Thyroid gland (tissue), 4 donors: ENCODE data around the gene ZMAT3. TPM values are rescaled to one million over a fixed set of nuclear protein-coding genes. Genes with fewer than 3 reads are reported as not detected.

Experiments
- DNase-seq, 2 donors: peaks; one replicate each; pipeline ENCODE4 v3.0.0-alpha.2; 2019
- H3K27ac ChIP-seq, 3 donors: fragments of 200-600 bp; sonication (generic); 1 replicate in 2 of 3; 2 replicates in 1 of 3; pipeline ENCODE4 v1.5.1; 2016 to 2019; ENCODE audit warnings: mild to moderate bottlenecking in 1 of 3, moderate library complexity in 1 of 3
- H3K27me3 ChIP-seq: fragments of 200-600 bp; sonication (generic); one replicate; pipeline ENCODE4 v1.5.1; 2019
- H3K36me3 ChIP-seq, 2 donors: fragments of 200-600 bp; sonication (generic); one replicate each; pipeline ENCODE4 v1.5.1; 2016 to 2019
- H3K4me1 ChIP-seq, 2 donors: fragments of 200-600 bp; sonication (generic); one replicate each; pipeline ENCODE4 v1.5.1; 2017 to 2019
- H3K4me3 ChIP-seq, 3 donors: fragments of 200-600 bp; sonication (generic); replicated peaks in 1 of 3; 1 replicate in 2 of 3; 2 replicates in 1 of 3; pipeline ENCODE4 v1.5.1; 2016; ENCODE audit warnings: mild to moderate bottlenecking in 1 of 3
- H3K9me3 ChIP-seq: fragments of 200-600 bp; sonication (generic); one replicate; pipeline ENCODE4 v1.5.1; 2017
- CTCF ChIP-seq, 6 experiments: fragments of 200-600 bp in 3 of 6; fragments of 450-650 bp in 3 of 6; sonication (generic) in 3 of 6; IDR thresholded peaks; one replicate each; pipeline ENCODE4 v1.5.1; 2016 to 2019; ENCODE audit warnings: antibody characterized with exemption in 6 of 6, mild to moderate bottlenecking in 2 of 6, inconsistent platforms in 1 of 6, moderate library complexity in 1 of 6
- POLR2A ChIP-seq, 2 donors: fragments of 450-650 bp; IDR thresholded peaks; one replicate each; pipeline ENCODE4 v1.6.1; 2017; ENCODE audit warnings: antibody characterized with exemption in 2 of 2, mild to moderate bottlenecking in 2 of 2, moderate library complexity in 1 of 2
- WGBS, 2 donors: methylation state at CpG; one replicate each; pipeline ENCODE4 v1.1.5; 2017; 5-methylcytosine and 5-hydroxymethylcytosine counted together
- intact Hi-C: fragments of 100-400 bp; cut with DNase I; formaldehyde crosslinking; loops from one replicate; pipeline ENCODE4 v1.15.1; 2023
- total RNA-seq, 4 donors: library from RNA; depleted of rRNA; stranded (reverse); fragments of >200 nt; gene quantifications; one replicate each; pipeline ENCODE4 v1.2.3, GENCODE V29; 2016

The ZMAT3 gene
- total RNA-seq, 4 donors from 2014 or later: 11.6 to 15.8 (median 13.1) TPM

GRCh38 chr3:179091113-179091512, 19.5 kb upstream of the ZMAT3 start:
- no peaks in the 10 kb centered on the region for H3K27me3 ChIP-seq
- H3K4me1 ChIP-seq: no peaks in the 10 kb centered on the region
- TF ChIP-seq POLR2A (IDR thresholded peaks at IDR 0.05) (no peak), CTCF (IDR thresholded peaks at IDR 0.05) (no peak)
- intact Hi-C loops: no loop called here
- H3K36me3 ChIP-seq: no peaks in the 10 kb centered on the region
- H3K4me3 ChIP-seq: no peak overlapping the region
- H3K9me3 ChIP-seq: no peaks in the 10 kb centered on the region
- no peak overlapping the region for H3K27ac ChIP-seq
- no peak for DNase-seq

GRCh38 chr3:179088306-179088705, 16.7 kb upstream of the ZMAT3 start:
- WGBS, 2 donors: 68 to 72% methylated on average over 2 of the region's 2 CpGs
- DNase-seq: no peak
- H3K4me1 ChIP-seq: no peaks in the 10 kb centered on the region
- no peak overlapping the region for H3K4me3 ChIP-seq
- intact Hi-C loops: no loop called here
- H3K9me3 ChIP-seq: no peaks in the 10 kb centered on the region
- H3K36me3 ChIP-seq: no peaks in the 10 kb centered on the region
- no peak overlapping the region for H3K27ac ChIP-seq
- H3K27me3 ChIP-seq: no peaks in the 10 kb centered on the region
- no peak for TF ChIP-seq POLR2A (IDR thresholded peaks at IDR 0.05)
- no peak for TF ChIP-seq CTCF (IDR thresholded peaks at IDR 0.05)

GRCh38 chr3:179083977-179084376, 12.4 kb upstream of the ZMAT3 start:
- TF ChIP-seq POLR2A (IDR thresholded peaks at IDR 0.05) (no peak), CTCF (IDR thresholded peaks at IDR 0.05) (no peak)
- intact Hi-C loops: no loop called here

GRCh38 chr3:179082416-179082815, 10.8 kb upstream of the ZMAT3 start:
- intact Hi-C loops: no loop called here
- DNase-seq: no peak
- no peaks in the 10 kb centered on the region for H3K9me3 ChIP-seq
- no peaks in the 10 kb centered on the region for H3K27me3 ChIP-seq
- no peak overlapping the region for H3K4me3 ChIP-seq
- H3K27ac ChIP-seq: no peak overlapping the region
- no peaks in the 10 kb centered on the region for H3K36me3 ChIP-seq
- no peak for TF ChIP-seq CTCF (IDR thresholded peaks at IDR 0.05)
- no peak for TF ChIP-seq POLR2A (IDR thresholded peaks at IDR 0.05)
- H3K4me1 ChIP-seq: no peaks in the 10 kb centered on the region
- WGBS, 2 donors: 74 to 75% methylated on average over 3 of the region's 3 CpGs

More at GRCh38 chr3:179083977-179084376, 12.4 kb upstream of the ZMAT3 start:
- Histone ChIP-seq H3K36me3 (no peaks in the 10 kb centered on the region), H3K9me3 (no peaks in the 10 kb centered on the region), H3K4me3 (no peak overlapping the region), H3K4me1 (no peaks in the 10 kb centered on the region), H3K27me3 (no peaks in the 10 kb centered on the region), H3K27ac (no peak overlapping the region)
- WGBS, 2 donors: 57 to 74% methylated on average over 2 of the region's 2 CpGs
- no peak for DNase-seq

- H3K9me3 ChIP-seq: no peaks in the 10 kb centered on the region
- H3K4me3 ChIP-seq: no peak overlapping the region
- intact Hi-C loops: no loop called here
- no peaks in the 10 kb centered on the region for H3K36me3 ChIP-seq
- 67 to 70% methylated on average over 2 of the region's 2 CpGs for WGBS, 2 donors
- DNase-seq: no peak
- H3K27me3 ChIP-seq: no peaks in the 10 kb centered on the region
- no peaks in the 10 kb centered on the region for H3K4me1 ChIP-seq
- TF ChIP-seq CTCF (IDR thresholded peaks at IDR 0.05): no peak
- no peak for TF ChIP-seq POLR2A (IDR thresholded peaks at IDR 0.05)
- H3K27ac ChIP-seq: no peak overlapping the region
Measured at GRCh38 chr3:179081885-179082284, 10.3 kb upstream of the ZMAT3 start.
